Natural killer cell treated with Interleukin-12 subunit alpha and Interleukin-12 subunit beta and Interleukin-15 and Interleukin-18, amount 100 ng/mL, for 72 hours (primary cell): Measurements from ENCODE around the gene ITM2C. TPM values are rescaled to one million over a fixed set of nuclear protein-coding genes. Genes with fewer than 3 reads are reported as not detected.

ENCODE experiments used
- ATAC-seq, 2 donors: fragments of 150-1000 bp; cut with Tn5 transposase in 1 of 2; sonication (Bioruptor Pico), chemical (Tn5 transposase) in 1 of 2; 2 replicates each; pipeline ENCODE4 v1.10.0; 2021
- DNase-seq: peaks from one replicate; pipeline ENCODE4 v3.0.0; 2022; ENCODE audit warnings: low spot score
- H3K27ac Mint-ChIP-seq, 2 donors: 1 replicate in 1 of 2; 2 replicates in 1 of 2; pipeline ENCODE4 v1.8.0; 2022; ENCODE audit warnings: mixed read lengths in 2 of 2, mild to moderate bottlenecking in 1 of 2, moderate library complexity in 1 of 2
- H3K27me3 Mint-ChIP-seq, 2 donors: 1 replicate in 1 of 2; 2 replicates in 1 of 2; pipeline ENCODE4 v1.8.0; 2022; ENCODE audit warnings: mixed read lengths in 2 of 2
- H3K36me3 Mint-ChIP-seq: one replicate; pipeline ENCODE4 v1.8.0; 2022; ENCODE audit warnings: mixed read lengths
- H3K4me1 Mint-ChIP-seq, 2 donors: 1 replicate in 1 of 2; 2 replicates in 1 of 2; pipeline ENCODE4 v1.8.0; 2022; ENCODE audit warnings: low read depth in 2 of 2, mixed read lengths in 2 of 2, mild to moderate bottlenecking in 1 of 2
- H3K4me3 Mint-ChIP-seq: one replicate; pipeline ENCODE4 v1.8.0; 2022; ENCODE audit warnings: mixed read lengths
- H3K9me3 Mint-ChIP-seq: 2 replicates; pipeline ENCODE4 v1.8.0; 2022; ENCODE audit warnings: mixed read lengths
- total RNA-seq, 2 donors: library from RNA; stranded (reverse); gene quantifications; one replicate each; pipeline ENCODE4 v1.2.3, GENCODE V29; 2022

The ITM2C gene
- total RNA-seq, 2 donors from 2014 or later = 2.7 to 21.7 TPM

GRCh38 chr2:230881840-230882239 lies 17.1 kb downstream of the ITM2C start:
- Mint-ChIP-seq H3K27ac (peak overlapping the region in 1 of 2 donors; percentile 54), H3K4me1 (peaks cover 21 to 22% of the 10 kb centered on the region in 2 donors), H3K36me3 (no peaks in the 10 kb centered on the region), H3K4me3 (peak overlapping the region; percentile 6), H3K9me3 (no peaks in the 10 kb centered on the region), H3K27me3 (peaks cover 31 to 57% of the 10 kb centered on the region in 2 donors)
- DNase-seq (peak; percentile 12), ATAC-seq (no peak)

- Mint-ChIP-seq H3K27me3 (peaks cover 41 to 65% of the 10 kb centered on the region in 2 donors), H3K4me3 (no peak overlapping the region), H3K4me1 (peaks cover 0 to 2% of the 10 kb centered on the region in 2 donors), H3K36me3 (no peaks in the 10 kb centered on the region), H3K27ac (no peak overlapping the region), H3K9me3 (no peaks in the 10 kb centered on the region)
- ATAC-seq = no peak
- DNase-seq = no peak
These were observed 20.9 kb downstream of the ITM2C start for GRCh38 chr2:230885463-230886130.

GRCh38 chr2:230886206-230886605 lies 21.5 kb downstream of the ITM2C start:
- DNase-seq (no peak), ATAC-seq (no peak)
- Mint-ChIP-seq H3K4me3 (no peak overlapping the region), H3K27me3 (peaks cover 42 to 67% of the 10 kb centered on the region in 2 donors), H3K9me3 (no peaks in the 10 kb centered on the region), H3K4me1 (peaks cover 0 to 2% of the 10 kb centered on the region in 2 donors), H3K36me3 (no peaks in the 10 kb centered on the region), H3K27ac (no peak overlapping the region)

- H3K4me3 Mint-ChIP-seq = no peak overlapping the region
- H3K36me3 Mint-ChIP-seq = no peaks in the 10 kb centered on the region
- peaks cover 0 to 2% of the 10 kb centered on the region in 2 donors for H3K4me1 Mint-ChIP-seq
- peaks cover 45 to 66% of the 10 kb centered on the region in 2 donors for H3K27me3 Mint-ChIP-seq
- ATAC-seq (no peak), DNase-seq (no peak)
- no peak overlapping the region for H3K27ac Mint-ChIP-seq
- H3K9me3 Mint-ChIP-seq = no peaks in the 10 kb centered on the region
These were observed 21.9 kb downstream of the ITM2C start for GRCh38 chr2:230886671-230887071.

GRCh38 chr2:230887342-230887741 lies 22.6 kb downstream of the ITM2C start:
- Mint-ChIP-seq H3K9me3 (no peaks in the 10 kb centered on the region), H3K4me3 (no peak overlapping the region), H3K36me3 (no peaks in the 10 kb centered on the region), H3K4me1 (no peaks in the 10 kb centered on the region), H3K27ac (no peak overlapping the region), H3K27me3 (peaks cover 41 to 62% of the 10 kb centered on the region in 2 donors)
- ATAC-seq (no peak), DNase-seq (no peak)

- no peak overlapping the region for H3K27ac Mint-ChIP-seq
- H3K27me3 Mint-ChIP-seq = peaks cover 46 to 56% of the 10 kb centered on the region in 2 donors
These were observed 24.2 kb downstream of the ITM2C start for GRCh38 chr2:230888824-230889400.

GRCh38 chr2:230889911-230890601 lies 25.3 kb downstream of the ITM2C start:
- DNase-seq (no peak), ATAC-seq (no peak)
- Mint-ChIP-seq H3K4me1 (peaks cover 6 to 9% of the 10 kb centered on the region in 2 donors), H3K4me3 (no peak overlapping the region), H3K27ac (no peak overlapping the region), H3K9me3 (no peaks in the 10 kb centered on the region), H3K27me3 (peaks cover 48 to 61% of the 10 kb centered on the region in 2 donors), H3K36me3 (no peaks in the 10 kb centered on the region)

More at GRCh38 chr2:230888824-230889400, 24.2 kb downstream of the ITM2C start:
- Mint-ChIP-seq H3K4me3 (no peak overlapping the region), H3K36me3 (no peaks in the 10 kb centered on the region), H3K4me1 (no peaks in the 10 kb centered on the region), H3K9me3 (no peaks in the 10 kb centered on the region)
- DNase-seq (no peak), ATAC-seq (no peak)

- H3K36me3 Mint-ChIP-seq = no peaks in the 10 kb centered on the region
- H3K4me1 Mint-ChIP-seq = peaks cover 6 to 9% of the 10 kb centered on the region in 2 donors
- no peaks in the 10 kb centered on the region for H3K9me3 Mint-ChIP-seq
- DNase-seq (no peak), ATAC-seq (no peak)
- H3K4me3 Mint-ChIP-seq = no peak overlapping the region
- peaks cover 44 to 55% of the 10 kb centered on the region in 2 donors for H3K27me3 Mint-ChIP-seq
- no peak overlapping the region for H3K27ac Mint-ChIP-seq
These were observed 25.9 kb downstream of the ITM2C start for GRCh38 chr2:230890646-230891045.

GRCh38 chr2:230891064-230891463 lies 26.3 kb downstream of the ITM2C start:
- ATAC-seq (no peak), DNase-seq (no peak)
- H3K27me3 Mint-ChIP-seq = peaks cover 45 to 51% of the 10 kb centered on the region in 2 donors
- H3K36me3 Mint-ChIP-seq = no peaks in the 10 kb centered on the region
- H3K27ac Mint-ChIP-seq = no peak overlapping the region
- peaks cover 6 to 9% of the 10 kb centered on the region in 2 donors for H3K4me1 Mint-ChIP-seq
- H3K4me3 Mint-ChIP-seq = no peak overlapping the region
- H3K9me3 Mint-ChIP-seq = no peaks in the 10 kb centered on the region

GRCh38 chr2:230891509-230891908 lies 26.8 kb downstream of the ITM2C start:
- peaks cover 45 to 50% of the 10 kb centered on the region in 2 donors for H3K27me3 Mint-ChIP-seq
- ATAC-seq (no peak), DNase-seq (no peak)
- no peaks in the 10 kb centered on the region for H3K36me3 Mint-ChIP-seq
- no peak overlapping the region for H3K4me3 Mint-ChIP-seq
- H3K27ac Mint-ChIP-seq = no peak overlapping the region
- H3K4me1 Mint-ChIP-seq = peaks cover 6 to 9% of the 10 kb centered on the region in 2 donors
- no peaks in the 10 kb centered on the region for H3K9me3 Mint-ChIP-seq

GRCh38 chr2:230893338-230893737 lies 28.6 kb downstream of the ITM2C start:
- DNase-seq = no peak
- H3K36me3 Mint-ChIP-seq = no peaks in the 10 kb centered on the region
- H3K4me1 Mint-ChIP-seq = peaks cover 6 to 9% of the 10 kb centered on the region in 2 donors
- H3K27me3 Mint-ChIP-seq = peaks cover 53 to 67% of the 10 kb centered on the region in 2 donors
- ATAC-seq = no peak
- H3K27ac Mint-ChIP-seq = no peak overlapping the region
- no peak overlapping the region for H3K4me3 Mint-ChIP-seq
- H3K9me3 Mint-ChIP-seq = no peaks in the 10 kb centered on the region

GRCh38 chr2:230893841-230894781 lies 29.4 kb downstream of the ITM2C start:
- no peaks in the 10 kb centered on the region for H3K36me3 Mint-ChIP-seq
- peaks cover 6 to 9% of the 10 kb centered on the region in 2 donors for H3K4me1 Mint-ChIP-seq
- peak; percentile 50 for DNase-seq
- H3K27ac Mint-ChIP-seq = peak overlapping the region; percentile 35 to 42
- ATAC-seq = no peak
- H3K4me3 Mint-ChIP-seq = no peak overlapping the region
- no peaks in the 10 kb centered on the region for H3K9me3 Mint-ChIP-seq
- peaks cover 55 to 66% of the 10 kb centered on the region in 2 donors for H3K27me3 Mint-ChIP-seq
